Neural cell (in vitro differentiated cells): Measurements from ENCODE around the gene PTPN22. TPM values are rescaled to one million over a fixed set of nuclear protein-coding genes. Genes with fewer than 3 reads are reported as not detected.
A peak's percentile ranks its signal among the peaks of the same experiment; 100 is the strongest.

Experiments
- H2AFZ ChIP-seq: fragments of 200-600, 300-800 bp; sonication (generic), shearing (Covaris generic); 2 replicates; pipeline ENCODE4 v1.6.0; 2014; ENCODE audit warnings: low read depth, mild to moderate bottlenecking, antibody characterized with exemption, low read length, moderate library complexity
- H3F3A ChIP-seq: fragments of 200-600 bp; shearing (Covaris generic); 2 replicates; pipeline ENCODE4 v1.6.1; 2016; ENCODE audit warnings: mild to moderate bottlenecking, moderate library complexity, mixed read lengths, antibody characterized with exemption, low read length; ENCODE audit not compliant: insufficient read depth, poor library complexity, severe bottlenecking
- H3K27ac ChIP-seq: fragments of 200-600, 300-800 bp; sonication (generic), shearing (Covaris generic); 2 replicates; pipeline ENCODE4 v1.5.1; 2014; ENCODE audit warnings: mild to moderate bottlenecking, low read length, moderate library complexity
- H3K27me3 ChIP-seq: fragments of 300-800, 200-600 bp; sonication (generic), shearing (Covaris generic); 2 replicates; pipeline ENCODE4 v1.6.0; 2014; ENCODE audit warnings: mild to moderate bottlenecking, low read depth, low read length, moderate library complexity; ENCODE audit not compliant: insufficient read depth
- H3K36me3 ChIP-seq: fragments of 300-800, 200-600 bp; sonication (generic), shearing (Covaris generic); 2 replicates; pipeline ENCODE4 v1.5.1; 2014; ENCODE audit warnings: mild to moderate bottlenecking, antibody characterized with exemption, low read length, moderate library complexity; ENCODE audit not compliant: insufficient read depth
- H3K4me2 ChIP-seq: fragments of 300-800, 200-600 bp; sonication (generic), shearing (Covaris generic); 2 replicates; pipeline ENCODE4 v1.6.0; 2014; ENCODE audit warnings: mild to moderate bottlenecking, low read length
- H3K4me3 ChIP-seq: fragments of 300-800, 200-600 bp; sonication (generic), shearing (Covaris generic); 2 replicates; pipeline ENCODE4 v1.5.1; 2014; ENCODE audit warnings: mild to moderate bottlenecking, low read length, moderate library complexity
- H3K79me2 ChIP-seq: fragments of 200-600 bp; shearing (Covaris generic); replicated peaks from 2 replicates; pipeline ENCODE4 v1.6.0; 2014; ENCODE audit warnings: mild to moderate bottlenecking, low read length, moderate library complexity; ENCODE audit not compliant: insufficient read depth
- H3K9ac ChIP-seq: fragments of 300-800, 200-600 bp; sonication (generic), shearing (Covaris generic); 2 replicates; pipeline ENCODE4 v1.6.1; 2016; ENCODE audit warnings: mild to moderate bottlenecking, low read length, mixed read lengths
- H3K9me2 ChIP-seq: fragments of 200-600 bp; shearing (Covaris generic); 2 replicates; pipeline ENCODE4 v1.6.1; 2016; ENCODE audit warnings: mild to moderate bottlenecking, low read length, mixed read lengths; ENCODE audit not compliant: insufficient read depth
- H3K9me3 ChIP-seq: fragments of 200-600, 300-800 bp; sonication (generic), shearing (Covaris generic); 2 replicates; pipeline ENCODE4 v1.6.1; 2016; ENCODE audit warnings: mild to moderate bottlenecking, mixed run types, low read length, moderate library complexity, mixed read lengths
- H4K20me1 ChIP-seq: fragments of 200-600 bp; shearing (Covaris generic); 2 replicates; pipeline ENCODE4 v1.6.1; 2016; ENCODE audit warnings: mild to moderate bottlenecking, mixed run types; ENCODE audit not compliant: insufficient read depth
- EP300 ChIP-seq: fragments of 450-650 bp; conservative IDR thresholded peaks from 2 replicates; pipeline ENCODE4 v1.6.1; 2014; ENCODE audit warnings: antibody characterized with exemption, mild to moderate bottlenecking, moderate library complexity; ENCODE audit not compliant: poor library complexity, severe bottlenecking
- EZH2 ChIP-seq: fragments of 200-600, 300-800 bp; shearing (Covaris generic), sonication (generic); IDR thresholded peaks from 2 replicates; pipeline ENCODE4 v1.6.1; 2014; ENCODE audit warnings: antibody characterized with exemption, low read length, borderline replicate concordance, mild to moderate bottlenecking; ENCODE audit not compliant: insufficient read depth, poor library complexity, severe bottlenecking
- MXI1 ChIP-seq: fragments of 450-650 bp; conservative IDR thresholded peaks from 2 replicates; pipeline ENCODE4 v1.6.1; 2014; ENCODE audit warnings: antibody characterized with exemption, mild to moderate bottlenecking; ENCODE audit not compliant: poor library complexity, severe bottlenecking
- POLR2AphosphoS5 ChIP-seq: IDR thresholded peaks from 2 replicates; pipeline ENCODE4 v1.6.1; 2012
- RAD21 ChIP-seq: fragments of 450-650 bp; conservative IDR thresholded peaks from 2 replicates; pipeline ENCODE4 v1.6.1; 2014; ENCODE audit warnings: antibody characterized with exemption, mild to moderate bottlenecking, moderate library complexity
- SMC3 ChIP-seq: fragments of 450-650 bp; conservative IDR thresholded peaks from 2 replicates; pipeline ENCODE4 v1.6.1; 2014; ENCODE audit warnings: antibody characterized with exemption, mild to moderate bottlenecking, moderate library complexity; ENCODE audit not compliant: poor library complexity
- TAF1 ChIP-seq: IDR thresholded peaks from 2 replicates; pipeline ENCODE4 v1.6.1; 2012; ENCODE audit warnings: low read depth
- polyA plus RNA-seq: library from polyadenylated mRNA; depleted of rRNA; stranded (reverse); fragments of >200 nt; gene quantifications from 2 replicates; pipeline ENCODE4 v1.2.3, GENCODE V29; 2014
- TF ChIP-seq, protein P1 (sequence below): IDR thresholded peaks from 2 replicates; pipeline ENCODE4 v1.6.1; 2012; ENCODE audit warnings: borderline replicate concordance
- TF ChIP-seq, protein P2 (sequence below): fragments of 450-650 bp; IDR thresholded peaks from 2 replicates; pipeline ENCODE4 v1.5.1; 2014; ENCODE audit warnings: antibody characterized with exemption, mild to moderate bottlenecking, moderate library complexity; ENCODE audit not compliant: poor library complexity, severe bottlenecking

Gene PTPN22
- polyA plus RNA-seq, 1 donor from 2014 or later, result 0.92 TPM

DNA sequence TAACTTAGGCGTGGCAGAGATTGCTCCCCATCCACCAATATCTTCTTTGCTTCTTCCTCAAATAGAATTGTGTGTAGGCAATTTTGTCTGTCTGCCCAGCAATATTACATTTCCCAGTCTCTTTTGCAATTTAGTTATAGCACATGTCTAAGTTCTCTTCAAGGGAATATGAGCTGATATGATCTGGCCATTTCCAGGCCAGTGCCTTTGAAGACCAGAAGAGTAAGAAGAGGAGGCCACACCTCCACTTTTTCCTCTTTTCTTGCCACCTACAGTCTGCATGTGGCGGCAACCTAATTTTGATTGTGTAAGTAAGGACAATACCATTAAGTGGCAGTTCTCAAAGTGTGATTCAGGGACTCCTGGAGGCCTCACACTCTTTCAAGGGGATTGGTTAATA, 52.9 kb downstream of the PTPN22 start:
- Histone ChIP-seq H3K4me2 (no peak overlapping the region), H3K4me3 (no peak overlapping the region), H3K27ac (no peak overlapping the region), H3K79me2 (no peaks in the 10 kb centered on the region), H3K27me3 (no peaks in the 10 kb centered on the region), H2AFZ (no peak overlapping the region), H3K9me2 (no peaks in the 10 kb centered on the region), H4K20me1 (no peaks in the 10 kb centered on the region), H3K9ac (no peak overlapping the region), H3K36me3 (no peaks in the 10 kb centered on the region), H3K9me3 (no peaks in the 10 kb centered on the region), H3F3A (no peaks in the 10 kb centered on the region)
- TF ChIP-seq, protein P1, sequence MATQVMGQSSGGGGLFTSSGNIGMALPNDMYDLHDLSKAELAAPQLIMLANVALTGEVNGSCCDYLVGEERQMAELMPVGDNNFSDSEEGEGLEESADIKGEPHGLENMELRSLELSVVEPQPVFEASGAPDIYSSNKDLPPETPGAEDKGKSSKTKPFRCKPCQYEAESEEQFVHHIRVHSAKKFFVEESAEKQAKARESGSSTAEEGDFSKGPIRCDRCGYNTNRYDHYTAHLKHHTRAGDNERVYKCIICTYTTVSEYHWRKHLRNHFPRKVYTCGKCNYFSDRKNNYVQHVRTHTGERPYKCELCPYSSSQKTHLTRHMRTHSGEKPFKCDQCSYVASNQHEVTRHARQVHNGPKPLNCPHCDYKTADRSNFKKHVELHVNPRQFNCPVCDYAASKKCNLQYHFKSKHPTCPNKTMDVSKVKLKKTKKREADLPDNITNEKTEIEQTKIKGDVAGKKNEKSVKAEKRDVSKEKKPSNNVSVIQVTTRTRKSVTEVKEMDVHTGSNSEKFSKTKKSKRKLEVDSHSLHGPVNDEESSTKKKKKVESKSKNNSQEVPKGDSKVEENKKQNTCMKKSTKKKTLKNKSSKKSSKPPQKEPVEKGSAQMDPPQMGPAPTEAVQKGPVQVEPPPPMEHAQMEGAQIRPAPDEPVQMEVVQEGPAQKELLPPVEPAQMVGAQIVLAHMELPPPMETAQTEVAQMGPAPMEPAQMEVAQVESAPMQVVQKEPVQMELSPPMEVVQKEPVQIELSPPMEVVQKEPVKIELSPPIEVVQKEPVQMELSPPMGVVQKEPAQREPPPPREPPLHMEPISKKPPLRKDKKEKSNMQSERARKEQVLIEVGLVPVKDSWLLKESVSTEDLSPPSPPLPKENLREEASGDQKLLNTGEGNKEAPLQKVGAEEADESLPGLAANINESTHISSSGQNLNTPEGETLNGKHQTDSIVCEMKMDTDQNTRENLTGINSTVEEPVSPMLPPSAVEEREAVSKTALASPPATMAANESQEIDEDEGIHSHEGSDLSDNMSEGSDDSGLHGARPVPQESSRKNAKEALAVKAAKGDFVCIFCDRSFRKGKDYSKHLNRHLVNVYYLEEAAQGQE, result no peak
- TF ChIP-seq MXI1 (no peak), POLR2AphosphoS5 (no peak), RAD21 (no peak), EZH2 (no peak), SMC3 (no peak), TAF1 (no peak), EP300 (no peak)
- TF ChIP-seq, protein P2, sequence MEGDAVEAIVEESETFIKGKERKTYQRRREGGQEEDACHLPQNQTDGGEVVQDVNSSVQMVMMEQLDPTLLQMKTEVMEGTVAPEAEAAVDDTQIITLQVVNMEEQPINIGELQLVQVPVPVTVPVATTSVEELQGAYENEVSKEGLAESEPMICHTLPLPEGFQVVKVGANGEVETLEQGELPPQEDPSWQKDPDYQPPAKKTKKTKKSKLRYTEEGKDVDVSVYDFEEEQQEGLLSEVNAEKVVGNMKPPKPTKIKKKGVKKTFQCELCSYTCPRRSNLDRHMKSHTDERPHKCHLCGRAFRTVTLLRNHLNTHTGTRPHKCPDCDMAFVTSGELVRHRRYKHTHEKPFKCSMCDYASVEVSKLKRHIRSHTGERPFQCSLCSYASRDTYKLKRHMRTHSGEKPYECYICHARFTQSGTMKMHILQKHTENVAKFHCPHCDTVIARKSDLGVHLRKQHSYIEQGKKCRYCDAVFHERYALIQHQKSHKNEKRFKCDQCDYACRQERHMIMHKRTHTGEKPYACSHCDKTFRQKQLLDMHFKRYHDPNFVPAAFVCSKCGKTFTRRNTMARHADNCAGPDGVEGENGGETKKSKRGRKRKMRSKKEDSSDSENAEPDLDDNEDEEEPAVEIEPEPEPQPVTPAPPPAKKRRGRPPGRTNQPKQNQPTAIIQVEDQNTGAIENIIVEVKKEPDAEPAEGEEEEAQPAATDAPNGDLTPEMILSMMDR, result no peak

DNA sequence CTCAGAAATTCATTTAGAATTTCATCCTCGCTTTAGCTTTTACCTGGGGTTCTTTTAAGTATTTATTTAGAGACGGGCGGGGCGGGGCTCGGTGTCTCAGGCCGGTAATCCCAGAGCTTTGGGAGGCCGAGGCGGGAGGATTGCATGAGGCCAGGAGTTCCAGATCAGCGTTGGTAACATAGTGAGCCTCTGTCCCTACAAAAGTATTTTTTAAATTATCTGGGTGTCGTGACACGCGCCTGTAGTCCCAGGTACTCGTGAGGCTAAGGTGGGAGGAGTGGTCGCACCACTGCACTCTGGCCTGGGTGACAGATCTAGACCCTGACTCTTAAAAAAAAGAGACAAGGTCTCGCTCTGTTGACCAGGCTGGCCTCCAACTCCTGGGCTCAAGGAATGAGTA, 58.3 kb downstream of the PTPN22 start:
- TF ChIP-seq RAD21 (no peak), EP300 (no peak), POLR2AphosphoS5 (no peak), EZH2 (no peak), MXI1 (no peak), SMC3 (no peak), TAF1 (no peak)
- TF ChIP-seq, protein P2, result no peak
- TF ChIP-seq, protein P1, result no peak
- H3K9me3 ChIP-seq, result no peaks in the 10 kb centered on the region
- peaks cover 33% of the 10 kb centered on the region for H3K79me2 ChIP-seq
- no peak overlapping the region for H2AFZ ChIP-seq
- H3K9me2 ChIP-seq, result no peaks in the 10 kb centered on the region
- peak overlapping the region; percentile 94 for H3K4me2 ChIP-seq
- peak overlapping the region; percentile 93 for H3K27ac ChIP-seq
- H3K9ac ChIP-seq, result no peak overlapping the region
- peak overlapping the region; percentile 95 for H3K4me3 ChIP-seq
- no peaks in the 10 kb centered on the region for H3F3A ChIP-seq
- no peaks in the 10 kb centered on the region for H3K36me3 ChIP-seq
- no peaks in the 10 kb centered on the region for H3K27me3 ChIP-seq
- H4K20me1 ChIP-seq, result no peaks in the 10 kb centered on the region
